Neural progenitor cell (in vitro differentiated cells): ENCODE measurements around the gene ALK. TPM values are rescaled to one million over a fixed set of nuclear protein-coding genes. Genes with fewer than 3 reads are reported as not detected.

Experiments used
- DNase-seq: peaks from one replicate; pipeline ENCODE4 v3.0.0-alpha.2; 2016; ENCODE audit warnings: low spot score
- H2AFZ ChIP-seq: fragments of 200-600 bp; sonication (generic); replicated peaks from 2 replicates; pipeline ENCODE4 v1.6.1; 2016; ENCODE audit warnings: antibody characterized with exemption
- H3F3A ChIP-seq: fragments of 200-600 bp; sonication (generic); 2 replicates; pipeline ENCODE4 v1.6.1; 2016; ENCODE audit warnings: antibody characterized with exemption, low read depth
- H3K27ac ChIP-seq: fragments of 200-600 bp; sonication (generic); 2 replicates; pipeline ENCODE4 v1.5.1; 2016; ENCODE audit warnings: mild to moderate bottlenecking
- H3K27me3 ChIP-seq: fragments of 200-600 bp; sonication (generic); 2 replicates; pipeline ENCODE4 v1.6.1; 2016; ENCODE audit warnings: mild to moderate bottlenecking, moderate library complexity
- H3K36me3 ChIP-seq: fragments of 200-600 bp; sonication (generic); 2 replicates; pipeline ENCODE4 v1.5.1; 2016
- H3K4me1 ChIP-seq: fragments of 200-600 bp; sonication (generic); 2 replicates; pipeline ENCODE4 v1.6.1; 2016; ENCODE audit warnings: mixed run types
- H3K4me2 ChIP-seq: fragments of 200-600 bp; sonication (generic); 2 replicates; pipeline ENCODE4 v1.6.1; 2016
- H3K4me3 ChIP-seq: fragments of 200-600 bp; sonication (generic); 2 replicates; pipeline ENCODE4 v1.5.1; 2016
- H3K79me2 ChIP-seq: fragments of 200-600 bp; sonication (generic); 2 replicates; pipeline ENCODE4 v1.6.1; 2016; ENCODE audit warnings: low read depth
- H3K9ac ChIP-seq: fragments of 200-600 bp; sonication (generic); 2 replicates; pipeline ENCODE4 v1.6.1; 2016
- H3K9me3 ChIP-seq: fragments of 200-600 bp; sonication (generic); 2 replicates; pipeline ENCODE4 v1.5.1; 2016; ENCODE audit warnings: low read depth
- H4K20me1 ChIP-seq: fragments of 200-600 bp; sonication (generic); 2 replicates; pipeline ENCODE4 v1.6.1; 2016; ENCODE audit warnings: low read depth
- H3K27ac Mint-ChIP-seq: 3 replicates; pipeline ENCODE4 v1.8.0; 2021; ENCODE audit warnings: mixed read lengths
- H3K27me3 Mint-ChIP-seq: 2 replicates; pipeline ENCODE4 v1.8.0; 2022; ENCODE audit warnings: low read depth, mild to moderate bottlenecking, inconsistent platforms, moderate library complexity, mixed read lengths; ENCODE audit not compliant: insufficient read depth
- H3K36me3 Mint-ChIP-seq: 3 replicates; pipeline ENCODE4 v1.8.0; 2021; ENCODE audit warnings: mixed read lengths
- H3K4me1 Mint-ChIP-seq: 3 replicates; pipeline ENCODE4 v1.8.0; 2021; ENCODE audit warnings: mixed read lengths
- H3K4me3 Mint-ChIP-seq: 3 replicates; pipeline ENCODE4 v1.8.0; 2021; ENCODE audit warnings: mild to moderate bottlenecking, moderate library complexity, mixed read lengths
- H3K9me3 Mint-ChIP-seq: 3 replicates; pipeline ENCODE4 v1.8.0; 2020; ENCODE audit warnings: mixed read lengths
- EZH2 ChIP-seq: fragments of 200-600 bp; sonication (generic); IDR thresholded peaks from 2 replicates; pipeline ENCODE4 v1.6.1; 2017; ENCODE audit warnings: antibody characterized with exemption, mild to moderate bottlenecking, moderate library complexity
- EZH2phosphoT487 ChIP-seq: fragments of 200-600 bp; sonication (generic); IDR thresholded peaks from 2 replicates; pipeline ENCODE4 v1.6.1; 2017; ENCODE audit warnings: antibody characterized with exemption
- total RNA-seq: library from RNA; depleted of rRNA; stranded (reverse); fragments of >200 nt; gene quantifications from 2 replicates; pipeline ENCODE4 v1.2.3, GENCODE V29; 2015; ENCODE audit warnings: low replicate concordance
- TF ChIP-seq, protein P1 (sequence below): fragments of 200-600 bp; sonication (generic); IDR thresholded peaks from 2 replicates; pipeline ENCODE4 v1.5.1; 2017; ENCODE audit warnings: antibody characterized with exemption, mild to moderate bottlenecking

Gene ALK
- total RNA-seq, 1 donor from 2014 or later = not detected

DNA sequence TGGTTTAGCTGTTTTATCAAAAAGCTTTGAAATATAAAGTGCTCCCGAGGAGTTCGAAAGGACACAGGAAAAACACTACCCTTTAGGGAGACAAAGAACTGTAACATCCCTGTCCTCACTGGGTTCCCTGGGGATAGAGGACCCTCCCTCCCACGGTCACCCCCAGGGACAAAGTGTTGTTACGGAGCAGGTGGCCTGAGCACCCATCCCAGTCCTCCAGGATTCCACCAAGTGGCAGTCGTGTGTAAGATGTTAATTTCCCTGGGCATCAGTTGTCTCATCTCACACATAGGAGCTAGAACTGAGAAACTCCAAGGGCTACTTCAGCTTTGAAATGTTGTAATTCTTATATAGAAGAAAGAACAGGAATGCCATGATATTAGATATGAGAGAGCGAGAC lies 137.7 kb downstream of the ALK start:
- H3K27me3 ChIP-seq = no peaks in the 10 kb centered on the region
- Mint-ChIP-seq H3K27me3 (peaks cover 3% of the 10 kb centered on the region), H3K36me3 (no peaks in the 10 kb centered on the region), H3K9me3 (peaks cover 2% of the 10 kb centered on the region), H3K4me1 (peaks cover 7% of the 10 kb centered on the region), H3K4me3 (no peak overlapping the region), H3K27ac (no peak overlapping the region)
- DNase-seq = no peak
- H3K36me3 ChIP-seq = no peaks in the 10 kb centered on the region
- no peak overlapping the region for H2AFZ ChIP-seq
- no peaks in the 10 kb centered on the region for H3K4me1 ChIP-seq
- TF ChIP-seq, protein P1, sequence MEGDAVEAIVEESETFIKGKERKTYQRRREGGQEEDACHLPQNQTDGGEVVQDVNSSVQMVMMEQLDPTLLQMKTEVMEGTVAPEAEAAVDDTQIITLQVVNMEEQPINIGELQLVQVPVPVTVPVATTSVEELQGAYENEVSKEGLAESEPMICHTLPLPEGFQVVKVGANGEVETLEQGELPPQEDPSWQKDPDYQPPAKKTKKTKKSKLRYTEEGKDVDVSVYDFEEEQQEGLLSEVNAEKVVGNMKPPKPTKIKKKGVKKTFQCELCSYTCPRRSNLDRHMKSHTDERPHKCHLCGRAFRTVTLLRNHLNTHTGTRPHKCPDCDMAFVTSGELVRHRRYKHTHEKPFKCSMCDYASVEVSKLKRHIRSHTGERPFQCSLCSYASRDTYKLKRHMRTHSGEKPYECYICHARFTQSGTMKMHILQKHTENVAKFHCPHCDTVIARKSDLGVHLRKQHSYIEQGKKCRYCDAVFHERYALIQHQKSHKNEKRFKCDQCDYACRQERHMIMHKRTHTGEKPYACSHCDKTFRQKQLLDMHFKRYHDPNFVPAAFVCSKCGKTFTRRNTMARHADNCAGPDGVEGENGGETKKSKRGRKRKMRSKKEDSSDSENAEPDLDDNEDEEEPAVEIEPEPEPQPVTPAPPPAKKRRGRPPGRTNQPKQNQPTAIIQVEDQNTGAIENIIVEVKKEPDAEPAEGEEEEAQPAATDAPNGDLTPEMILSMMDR = no peak
- TF ChIP-seq EZH2phosphoT487 (no peak), EZH2 (no peak)
- H3F3A ChIP-seq = no peaks in the 10 kb centered on the region
- H3K9me3 ChIP-seq = no peaks in the 10 kb centered on the region
- no peaks in the 10 kb centered on the region for H3K79me2 ChIP-seq
- H3K4me2 ChIP-seq = no peak overlapping the region
- no peaks in the 10 kb centered on the region for H4K20me1 ChIP-seq
- no peak overlapping the region for H3K4me3 ChIP-seq
- no peak overlapping the region for H3K27ac ChIP-seq
- no peak overlapping the region for H3K9ac ChIP-seq

DNA sequence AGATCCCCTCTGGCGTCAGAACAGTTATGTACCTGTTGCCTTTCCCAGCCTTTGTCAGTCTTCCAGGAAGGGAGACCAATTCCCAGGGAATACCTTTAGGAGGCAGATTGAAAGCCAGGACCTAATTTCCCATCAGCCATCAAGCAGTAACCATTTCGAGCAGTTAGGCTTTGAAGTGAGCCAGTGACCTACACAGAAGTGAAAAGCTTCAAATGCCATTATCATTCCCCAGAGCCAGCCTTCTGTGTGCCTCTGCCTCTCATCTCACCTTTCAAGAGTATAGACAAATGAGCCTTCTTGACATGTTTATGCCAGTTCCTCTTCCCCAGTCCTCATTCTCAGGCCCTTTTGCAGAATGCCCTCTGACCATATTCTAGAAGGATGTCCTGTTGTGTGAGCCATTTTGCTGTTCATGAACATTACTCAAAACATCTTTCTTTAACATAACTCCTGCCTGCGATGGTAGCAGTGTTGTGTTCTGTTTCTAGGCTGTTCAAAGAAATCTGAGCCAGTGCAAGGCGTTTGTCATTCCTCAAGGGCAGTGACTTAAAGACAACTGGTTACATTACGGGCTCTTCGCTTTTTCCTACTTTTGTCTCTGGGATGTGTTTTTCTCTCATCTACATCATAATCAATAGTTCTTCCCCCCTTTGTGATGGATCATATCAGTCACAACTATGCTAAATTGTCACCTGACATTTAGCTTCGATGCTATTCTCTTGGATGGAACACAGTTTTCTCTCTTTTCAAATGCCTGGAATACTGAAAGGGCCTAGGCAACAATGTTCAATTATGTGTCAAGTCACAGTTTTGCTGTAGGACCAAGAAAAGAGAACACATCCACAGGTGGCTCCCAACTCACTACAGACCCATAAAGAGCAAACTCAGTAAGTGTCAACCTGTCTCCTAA lies 138.6 kb downstream of the ALK start:
- H2AFZ ChIP-seq = no peak overlapping the region
- no peak overlapping the region for H3K27ac Mint-ChIP-seq

DNA sequence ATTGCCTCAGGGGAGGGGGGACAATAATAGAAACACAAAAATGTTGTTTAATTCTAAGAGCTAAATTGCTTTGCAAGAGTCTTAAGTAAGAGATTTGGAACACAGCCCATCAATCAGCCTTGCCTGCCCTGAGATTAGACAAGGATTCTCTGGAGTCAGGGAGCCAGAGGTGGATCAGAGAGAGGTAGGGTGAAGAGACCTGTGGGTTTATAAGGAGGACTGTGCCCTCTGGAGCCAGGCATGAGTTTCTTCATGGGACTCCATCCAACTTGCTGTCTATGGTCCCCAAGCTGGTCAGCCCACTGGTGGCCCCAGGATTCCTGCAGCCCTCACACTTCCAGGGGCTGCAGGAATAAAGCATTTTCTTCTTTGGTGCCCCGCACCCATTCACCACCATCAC lies 139.3 kb downstream of the ALK start:
- H3K4me1 ChIP-seq = no peaks in the 10 kb centered on the region
- H3K36me3 Mint-ChIP-seq = no peaks in the 10 kb centered on the region
- DNase-seq = no peak

More for the DNA sequence above, 138.6 kb downstream of the ALK start:
- H3K79me2 ChIP-seq = no peaks in the 10 kb centered on the region
- H3K4me1 ChIP-seq = no peaks in the 10 kb centered on the region
- TF ChIP-seq EZH2 (no peak), EZH2phosphoT487 (no peak)
- TF ChIP-seq, protein P1 = no peak
- no peak overlapping the region for H3K4me3 ChIP-seq
- DNase-seq = no peak
- no peaks in the 10 kb centered on the region for H3K36me3 Mint-ChIP-seq
- no peak overlapping the region for H3K27ac ChIP-seq
- no peaks in the 10 kb centered on the region for H4K20me1 ChIP-seq
- H3K4me2 ChIP-seq = no peak overlapping the region
- H3K9ac ChIP-seq = no peak overlapping the region
- no peaks in the 10 kb centered on the region for H3K36me3 ChIP-seq
- no peaks in the 10 kb centered on the region for H3F3A ChIP-seq
- no peaks in the 10 kb centered on the region for H3K9me3 ChIP-seq
- H3K4me3 Mint-ChIP-seq = no peak overlapping the region
- no peaks in the 10 kb centered on the region for H3K27me3 ChIP-seq
- peaks cover 3% of the 10 kb centered on the region for H3K27me3 Mint-ChIP-seq
- peaks cover 2% of the 10 kb centered on the region for H3K9me3 Mint-ChIP-seq
- H3K4me1 Mint-ChIP-seq = peaks cover 7% of the 10 kb centered on the region

More for the DNA sequence above, 139.3 kb downstream of the ALK start:
- Mint-ChIP-seq H3K4me1 (peaks cover 7% of the 10 kb centered on the region), H3K4me3 (no peak overlapping the region), H3K27me3 (peaks cover 3% of the 10 kb centered on the region), H3K27ac (no peak overlapping the region), H3K9me3 (peaks cover 2% of the 10 kb centered on the region)
- Histone ChIP-seq H3K79me2 (no peaks in the 10 kb centered on the region), H3K4me2 (no peak overlapping the region), H3K4me3 (no peak overlapping the region), H3K9me3 (no peaks in the 10 kb centered on the region), H3K36me3 (no peaks in the 10 kb centered on the region), H4K20me1 (no peaks in the 10 kb centered on the region), H3F3A (no peaks in the 10 kb centered on the region), H3K27ac (no peak overlapping the region), H3K9ac (no peak overlapping the region), H2AFZ (no peak overlapping the region), H3K27me3 (no peaks in the 10 kb centered on the region)
- TF ChIP-seq EZH2 = no peak
- TF ChIP-seq, protein P1 = no peak
- TF ChIP-seq EZH2phosphoT487 = no peak
